HG03565 (cell line): ENCODE data around the gene FAM20B.
"Not testable (repeated sequence)": the region's sequence is repeated elsewhere in the genome, so short reads cannot be mapped to it uniquely, and the experiment has no call there.

Source experiments
- ATAC-seq: cut with Tn5 transposase; IDR thresholded peaks from one replicate; pipeline ENCODE4 v1.9.1; 2021; ENCODE audit warnings: mild to moderate bottlenecking, moderate library complexity; ENCODE audit not compliant: unreplicated experiment

The FAM20B gene

DNA sequence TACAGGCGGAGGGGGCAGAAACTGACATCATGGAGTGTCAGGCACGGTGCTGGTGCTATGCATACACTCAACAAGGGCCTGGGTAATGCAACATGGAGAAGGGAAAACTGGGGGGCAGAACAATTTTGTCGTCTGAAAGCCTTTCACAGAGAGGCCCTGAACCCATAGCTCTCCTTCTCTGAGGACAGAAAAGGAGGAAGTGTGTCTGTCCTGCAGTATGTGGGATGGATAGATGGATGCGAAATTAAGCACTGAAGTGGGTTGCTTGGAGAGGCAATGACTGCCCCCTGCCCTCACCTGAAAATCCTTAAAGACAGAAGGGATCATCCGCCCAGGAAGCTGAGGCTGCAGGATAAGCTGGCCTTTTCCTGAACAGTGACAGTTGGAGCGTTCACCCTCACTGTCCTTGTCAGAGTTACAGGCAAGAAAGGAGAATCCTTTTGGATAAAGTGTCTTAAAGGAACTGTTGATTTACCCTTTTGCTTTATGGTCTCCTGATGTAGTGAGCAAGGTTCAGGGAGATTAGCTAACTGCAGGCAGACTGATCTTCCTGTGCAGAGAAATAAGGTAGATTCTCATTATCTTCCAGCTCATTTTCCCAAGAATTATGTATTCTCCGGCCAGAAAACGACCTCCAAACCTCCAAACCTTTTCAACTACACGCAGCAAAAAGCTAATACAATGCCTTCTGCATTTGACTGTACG lies 1.6 kb upstream of the FAM20B start:
- no peak for ATAC-seq

- ATAC-seq = peak; percentile 56
These were observed 500 bp downstream of the FAM20B start for GRCh38 chr1:179025975-179026812.

DNA sequence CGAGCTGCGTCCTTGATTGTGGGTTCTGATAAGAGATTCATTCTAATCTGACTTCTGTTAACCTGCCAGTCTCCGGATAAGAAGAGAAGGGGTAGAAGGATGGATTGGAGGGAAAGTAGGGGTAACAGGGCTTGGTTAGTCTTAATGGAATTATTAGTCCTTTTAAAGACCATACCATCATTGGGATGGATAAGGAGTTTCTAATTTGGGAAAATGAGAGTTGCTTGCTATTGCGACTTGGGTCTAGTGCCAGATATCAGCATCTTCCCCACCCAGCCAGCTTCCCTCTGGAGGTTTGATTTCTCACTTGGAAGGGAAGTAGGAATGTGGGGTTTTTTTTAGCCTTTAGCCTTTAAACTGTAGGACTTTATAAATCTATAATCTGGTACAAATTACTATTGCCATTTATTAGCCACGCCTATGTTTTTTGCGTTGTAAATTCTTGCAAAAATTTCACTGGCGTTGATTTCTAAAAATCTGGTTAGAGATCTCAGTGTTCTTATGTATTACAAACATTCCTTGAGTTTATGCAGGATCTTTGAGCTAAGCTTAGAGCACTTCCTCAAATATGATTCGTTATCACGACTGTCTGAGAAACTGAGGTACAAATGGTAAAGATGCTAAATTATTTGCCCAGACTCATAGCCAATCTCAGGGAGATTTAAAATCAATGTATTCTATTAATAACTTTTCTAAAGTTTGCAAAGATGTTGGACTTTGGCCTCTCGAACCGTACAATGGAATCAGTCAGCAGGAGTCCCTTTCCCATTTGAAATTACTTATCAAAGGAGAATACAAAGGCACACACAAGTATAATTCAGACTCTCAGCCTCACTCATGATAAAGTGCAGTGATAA lies 1.3 kb downstream of the FAM20B start:
- no peak for ATAC-seq

- ATAC-seq = no peak
These were observed 3.6 kb downstream of the FAM20B start for GRCh38 chr1:179029321-179029759.

DNA sequence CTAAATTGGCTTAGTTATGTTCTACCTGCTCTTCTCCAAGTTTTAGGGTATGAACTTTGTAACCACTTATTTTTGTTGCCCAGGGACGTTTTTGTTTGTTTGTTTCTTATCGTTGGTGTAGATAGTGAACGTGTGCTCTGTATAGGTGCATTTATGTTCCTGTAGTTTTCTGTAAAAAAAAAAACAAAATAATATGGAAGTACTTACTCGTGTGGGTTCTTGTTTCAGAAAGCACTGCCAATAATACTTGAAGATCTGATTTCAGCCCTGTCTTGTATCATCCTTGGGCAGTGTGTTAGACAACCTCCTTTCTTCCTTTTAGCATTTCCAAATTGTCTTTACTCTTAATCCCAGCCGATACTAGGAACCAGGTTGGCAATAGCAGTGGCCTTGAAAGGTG lies 4.4 kb downstream of the FAM20B start:
- no peak for ATAC-seq

DNA sequence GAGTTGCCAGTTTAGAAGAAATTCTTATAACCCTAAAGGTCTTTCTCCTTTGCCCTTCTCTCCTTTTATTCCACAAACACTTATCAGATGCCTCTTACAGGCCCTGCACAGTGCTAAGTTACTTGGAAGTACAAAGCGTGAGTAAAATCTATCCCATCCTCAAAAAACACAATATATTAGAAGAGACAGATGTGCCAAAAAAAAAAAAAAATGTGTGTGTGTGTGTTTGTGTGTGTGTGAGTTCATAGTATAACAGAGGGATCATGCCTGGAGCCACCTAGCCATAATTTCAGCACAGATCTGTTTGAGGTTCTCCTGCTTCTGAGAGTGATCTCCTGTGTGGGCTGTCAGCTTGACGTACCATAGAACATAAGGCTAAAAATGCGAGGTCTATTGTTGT lies 5.0 kb downstream of the FAM20B start:
- ATAC-seq = no peak

DNA sequence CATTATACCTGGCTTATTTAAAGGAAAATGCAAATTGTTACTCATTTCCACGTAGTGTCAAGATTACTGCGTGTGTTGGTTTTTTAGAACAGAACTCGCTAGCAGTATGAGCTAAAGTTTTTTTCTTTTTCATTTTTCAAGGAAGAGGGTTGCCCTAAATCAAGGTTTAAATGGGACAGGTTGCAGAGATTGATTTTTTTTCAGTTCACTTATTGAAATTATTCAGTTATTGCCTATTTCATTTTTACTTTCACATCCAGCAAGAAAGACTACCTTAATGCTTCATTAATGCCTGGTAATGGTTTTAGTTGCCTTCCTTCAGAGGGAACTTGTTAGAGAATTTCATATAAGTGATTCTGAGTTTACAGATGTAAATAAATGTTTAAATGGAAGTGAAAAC lies 5.6 kb downstream of the FAM20B start:
- ATAC-seq = no peak

GRCh38 chr1:179031855-179032513 lies 6.3 kb downstream of the FAM20B start:
- ATAC-seq = no peak

DNA sequence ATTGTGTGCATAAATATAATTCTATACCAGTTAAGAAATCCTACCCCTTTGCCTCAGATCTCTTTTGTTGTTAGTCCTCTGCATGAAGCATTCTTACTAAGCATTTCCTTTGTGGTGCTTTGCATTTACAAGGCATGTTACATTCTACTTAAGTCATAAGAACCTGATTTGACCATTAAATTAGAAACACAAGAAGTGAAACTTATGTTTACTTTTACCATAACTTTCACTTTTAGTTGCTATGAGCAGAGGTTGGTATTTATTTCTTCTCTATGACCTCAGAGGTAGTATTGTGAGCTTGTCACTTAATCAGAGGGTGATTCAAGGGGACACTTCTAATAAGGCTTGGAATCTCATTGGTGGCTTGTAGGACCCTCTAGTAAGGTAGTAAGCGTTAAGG lies 9.0 kb downstream of the FAM20B start:
- ATAC-seq = peak; percentile 91

GRCh38 chr1:179036844-179037465 lies 11.3 kb downstream of the FAM20B start:
- no peak for ATAC-seq

GRCh38 chr1:179038528-179039281 lies 13.0 kb downstream of the FAM20B start:
- ATAC-seq = no peak

DNA sequence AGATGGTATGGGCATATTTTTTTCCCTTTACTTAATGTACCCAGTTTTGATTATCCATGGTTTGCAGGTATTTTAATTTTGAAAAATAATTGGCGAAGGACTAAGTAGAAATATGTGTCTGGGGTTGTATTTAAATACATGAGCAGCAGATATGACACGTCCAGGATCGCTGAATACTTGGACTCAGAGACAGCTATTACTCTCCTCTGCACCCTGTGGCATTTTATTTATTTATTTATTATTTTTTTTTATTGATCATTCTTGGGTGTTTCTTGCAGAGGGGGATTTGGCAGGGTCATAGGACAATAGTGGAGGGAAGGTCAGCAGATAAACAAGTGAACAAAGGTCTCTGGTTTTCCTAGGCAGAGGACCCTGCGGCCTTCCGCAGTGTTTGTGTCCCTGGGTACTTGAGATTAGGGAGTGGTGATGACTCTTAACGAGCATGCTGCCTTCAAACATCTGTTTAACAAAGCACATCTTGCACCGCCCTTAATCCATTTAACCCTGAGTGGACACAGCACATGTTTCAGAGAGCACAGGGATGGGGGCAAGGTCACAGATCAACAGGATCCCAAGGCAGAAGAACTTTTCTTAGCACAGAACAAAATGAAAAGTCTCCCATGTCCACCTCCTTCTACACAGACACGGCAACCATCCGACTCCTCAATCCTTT lies 13.9 kb downstream of the FAM20B start:
- ATAC-seq = not testable (repeated sequence)

- ATAC-seq = not testable (repeated sequence)
These were observed 14.5 kb downstream of the FAM20B start for GRCh38 chr1:179040175-179040551.

DNA sequence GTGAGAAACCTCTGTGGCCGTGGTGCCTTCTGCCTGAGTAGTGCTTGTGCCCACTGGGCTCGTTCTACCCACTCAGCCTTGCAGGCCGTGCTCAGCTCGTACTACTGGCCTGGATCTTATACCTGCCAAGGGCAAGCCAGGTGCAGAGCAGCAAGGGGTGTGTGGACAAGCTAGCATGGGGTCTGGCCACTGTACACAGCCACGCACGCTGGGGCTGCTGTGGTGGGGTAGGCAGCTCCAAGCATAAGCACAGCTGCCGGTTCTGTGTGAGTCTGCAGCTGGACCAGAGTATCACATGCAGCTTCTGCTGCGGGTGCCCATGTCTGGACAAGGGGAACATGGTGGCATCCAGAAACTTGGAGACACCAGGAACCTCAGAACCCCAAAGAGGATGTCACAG lies 16.4 kb downstream of the FAM20B start:
- no peak for ATAC-seq

GRCh38 chr1:179042700-179043099 lies 17.0 kb downstream of the FAM20B start:
- no peak for ATAC-seq

DNA sequence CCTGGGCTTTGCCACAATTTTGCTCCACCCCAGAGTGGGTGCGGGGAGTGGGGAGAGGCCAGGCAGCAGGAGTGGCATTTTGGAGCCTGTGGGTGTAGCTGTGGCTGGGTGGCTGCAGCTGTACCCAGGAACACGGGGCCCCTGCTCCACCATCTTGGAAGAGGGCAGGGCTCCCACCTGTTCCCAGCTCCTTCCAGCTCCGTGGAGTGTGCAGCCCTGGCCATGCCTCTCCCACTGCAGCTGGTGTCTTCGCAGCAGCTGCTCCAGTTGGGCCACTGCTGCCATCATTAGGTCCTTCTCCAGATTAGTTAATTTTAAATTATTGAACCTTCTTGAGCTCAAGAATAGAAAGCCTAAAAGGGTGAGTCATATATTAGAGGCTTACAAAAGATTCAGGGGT lies 17.6 kb downstream of the FAM20B start:
- no peak for ATAC-seq

DNA sequence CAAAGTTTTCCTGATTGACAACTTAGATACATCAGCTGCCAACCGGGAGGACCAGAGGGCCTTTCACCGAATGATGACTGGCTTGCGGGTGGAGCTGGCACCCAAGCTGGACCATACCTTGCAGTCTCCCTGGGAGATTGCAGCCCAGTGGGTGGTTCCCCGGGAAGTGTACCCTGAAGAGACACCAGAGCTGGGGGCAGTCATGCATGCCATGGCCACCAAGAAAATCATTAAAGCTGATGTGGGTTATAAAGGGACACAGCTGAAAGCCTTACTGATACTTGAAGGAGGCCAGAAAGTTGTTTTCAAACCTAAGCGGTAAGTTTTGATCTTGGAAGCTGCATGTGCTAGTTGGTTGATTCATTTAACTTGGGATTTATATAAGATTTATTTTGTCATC lies 18.2 kb downstream of the FAM20B start:
- ATAC-seq = no peak

DNA sequence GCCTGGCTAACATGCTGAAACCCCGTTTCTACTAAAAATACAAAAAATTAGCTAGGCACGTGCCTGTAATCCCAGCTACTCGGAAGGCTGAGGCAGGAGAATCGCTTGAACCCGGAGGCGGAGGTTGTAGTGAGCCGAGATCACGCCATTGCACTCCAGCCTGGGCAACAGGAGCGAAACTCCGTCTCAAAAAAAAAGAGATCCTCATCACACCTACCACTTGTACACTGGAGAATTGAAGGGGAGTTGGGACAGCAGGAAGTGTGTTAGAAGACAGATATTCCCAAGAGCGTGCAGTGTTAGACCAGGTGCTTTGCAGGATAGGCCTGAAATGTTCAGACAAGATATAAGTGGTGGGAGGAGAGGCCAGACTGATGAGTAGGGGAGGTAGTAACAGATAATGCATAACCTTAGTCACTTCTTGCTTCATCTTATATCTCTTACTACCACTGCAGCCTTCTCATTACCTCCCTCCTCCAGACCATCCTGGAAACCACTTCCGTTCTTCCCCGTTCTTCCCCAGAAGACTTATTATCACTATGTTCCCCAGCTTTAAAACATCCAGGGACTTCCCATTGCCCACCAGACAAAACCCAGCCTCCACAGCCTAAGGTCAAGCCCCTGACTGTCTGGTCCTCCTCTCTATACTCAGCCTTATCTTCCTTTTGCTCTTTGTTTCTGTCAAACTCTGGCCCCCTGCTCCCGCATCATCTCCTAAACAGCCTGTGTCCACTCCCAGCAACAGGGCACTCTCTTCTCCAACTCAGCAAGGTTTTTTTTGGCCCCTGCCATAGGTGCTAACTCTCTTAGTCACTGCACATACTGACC lies 21.3 kb downstream of the FAM20B start:
- ATAC-seq = no peak
